HUES6 (cell line): ENCODE results near the gene SNRNP200.
A peak's percentile ranks its signal among the peaks of the same experiment; 100 is the strongest.

Experiments used
- H3K27ac ChIP-seq: 2 replicates; pipeline ENCODE4 v1.7.0; 2013; ENCODE audit warnings: low read depth, mild to moderate bottlenecking, low read length, inconsistent platforms
- H3K27me3 ChIP-seq: 2 replicates; pipeline ENCODE4 v1.6.1; 2013; ENCODE audit warnings: low read length; ENCODE audit not compliant: control insufficient read depth, insufficient read depth
- H3K36me3 ChIP-seq: 2 replicates; pipeline ENCODE4 v1.6.1; 2013; ENCODE audit warnings: low read length; ENCODE audit not compliant: control insufficient read depth, insufficient read depth
- H3K4me1 ChIP-seq: 2 replicates; pipeline ENCODE4 v1.6.1; 2013; ENCODE audit warnings: low read length; ENCODE audit not compliant: control insufficient read depth, insufficient read depth
- H3K4me3 ChIP-seq: 2 replicates; pipeline ENCODE4 v1.5.1; 2013; ENCODE audit warnings: low read depth, low read length
- H3K9ac ChIP-seq: one replicate; pipeline ENCODE4 v1.6.1; 2013; ENCODE audit warnings: mild to moderate bottlenecking, low read length
- H3K9me3 ChIP-seq: 2 replicates; pipeline ENCODE4 v1.6.1; 2013; ENCODE audit warnings: low read depth, low read length; ENCODE audit not compliant: control insufficient read depth, insufficient read depth

The SNRNP200 gene

DNA sequence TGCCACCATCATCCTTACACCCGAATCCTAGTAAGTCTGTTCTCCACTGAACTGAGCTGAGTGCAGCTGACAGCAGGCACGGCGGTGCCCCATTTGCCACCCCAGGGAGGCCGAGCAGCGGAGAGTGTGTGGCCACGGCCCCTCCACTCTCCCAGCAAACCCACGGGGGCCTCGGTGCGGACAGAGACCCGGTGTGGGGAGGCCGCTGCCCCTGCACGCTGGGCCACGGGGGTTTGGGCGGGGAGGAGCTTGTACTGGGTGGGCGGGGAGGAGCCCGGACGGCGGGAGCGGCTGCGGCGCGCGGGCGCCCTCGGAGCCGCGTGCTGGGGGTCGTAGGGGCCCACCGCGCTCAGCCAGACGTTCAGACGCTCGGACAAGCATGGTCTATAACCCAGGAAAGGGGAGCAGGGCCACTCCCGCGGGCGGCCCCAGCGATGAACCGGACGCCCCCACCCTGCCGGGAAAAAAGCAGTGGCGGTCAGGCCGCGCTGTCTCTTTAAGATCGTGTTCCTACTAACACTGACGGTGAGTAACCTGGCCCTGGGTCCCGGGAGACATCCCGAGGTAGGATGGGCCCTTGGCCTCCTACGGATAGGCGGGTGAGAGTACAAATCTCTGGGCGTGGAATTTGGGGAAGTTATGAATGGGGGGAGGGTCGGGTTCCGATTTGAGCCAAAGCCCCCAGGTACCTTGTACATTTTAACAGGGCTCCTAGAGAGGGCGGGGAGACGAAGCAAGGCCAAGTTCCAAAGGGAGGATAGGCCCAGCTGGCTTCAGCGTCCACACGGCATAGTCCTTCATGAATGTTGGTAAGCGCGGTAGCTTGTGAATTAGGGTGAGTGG is 19.9 kb upstream of the SNRNP200 start, which contains the start of gene ITPRIPL1:
ITPRIPL1 (plus strand) TSS at position 277 of the 843 bp plus-strand sequence; CDS start at position 800, 523 bp downstream.
- H3K27me3 ChIP-seq = peaks cover 53% of the 10 kb centered on the region
- H3K27ac ChIP-seq = no peak within 1 kb of the TSS
- peak within 1 kb of the TSS; percentile 70 for H3K9ac ChIP-seq
- peaks cover 15% of the 10 kb centered on the region for H3K36me3 ChIP-seq
- peaks cover 20% of the 10 kb centered on the region for H3K4me1 ChIP-seq
- peak within 1 kb of the TSS; percentile 70 for H3K4me3 ChIP-seq
- no peaks in the 10 kb centered on the region for H3K9me3 ChIP-seq

DNA sequence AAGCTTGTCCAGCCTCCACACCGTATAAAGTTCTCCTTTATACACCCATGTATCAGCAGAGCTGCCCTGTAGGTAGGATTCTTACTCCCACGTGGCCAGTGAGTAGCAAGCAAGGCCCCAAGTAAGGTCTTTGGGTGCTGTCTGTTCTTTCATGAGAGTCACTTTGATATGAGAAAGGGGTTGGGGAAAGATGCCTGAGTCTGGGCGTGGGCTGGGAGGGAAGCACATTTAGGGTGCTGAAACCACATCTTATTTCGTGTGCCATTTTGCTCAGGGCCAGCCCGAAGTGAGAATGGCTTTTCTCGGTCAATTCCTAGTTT is 19.3 kb upstream of the SNRNP200 start:
- Histone ChIP-seq H3K4me3 (peak overlapping the region; percentile 70), H3K27ac (no peak overlapping the region), H3K9ac (peak overlapping the region; percentile 34), H3K27me3 (peaks cover 59% of the 10 kb centered on the region), H3K9me3 (no peaks in the 10 kb centered on the region), H3K36me3 (peaks cover 15% of the 10 kb centered on the region), H3K4me1 (peaks cover 20% of the 10 kb centered on the region)

- Histone ChIP-seq H3K27me3 (peaks cover 67% of the 10 kb centered on the region), H3K36me3 (peaks cover 15% of the 10 kb centered on the region), H3K9me3 (no peaks in the 10 kb centered on the region), H3K27ac (no peak overlapping the region), H3K4me3 (no peak overlapping the region), H3K9ac (no peak overlapping the region), H3K4me1 (peaks cover 20% of the 10 kb centered on the region)
Measured at GRCh38 chr2:96323849-96324248, 18.5 kb upstream of the SNRNP200 start.

GRCh38 chr2:96320728-96321622 is 15.6 kb upstream of the SNRNP200 start:
- H3K27me3 ChIP-seq = peaks cover 66% of the 10 kb centered on the region
- H3K4me3 ChIP-seq = peak overlapping the region; percentile 76
- H3K9ac ChIP-seq = peak overlapping the region; percentile 42
- peaks cover 19% of the 10 kb centered on the region for H3K4me1 ChIP-seq
- no peaks in the 10 kb centered on the region for H3K9me3 ChIP-seq
- H3K36me3 ChIP-seq = no peaks in the 10 kb centered on the region
- H3K27ac ChIP-seq = no peak overlapping the region

DNA sequence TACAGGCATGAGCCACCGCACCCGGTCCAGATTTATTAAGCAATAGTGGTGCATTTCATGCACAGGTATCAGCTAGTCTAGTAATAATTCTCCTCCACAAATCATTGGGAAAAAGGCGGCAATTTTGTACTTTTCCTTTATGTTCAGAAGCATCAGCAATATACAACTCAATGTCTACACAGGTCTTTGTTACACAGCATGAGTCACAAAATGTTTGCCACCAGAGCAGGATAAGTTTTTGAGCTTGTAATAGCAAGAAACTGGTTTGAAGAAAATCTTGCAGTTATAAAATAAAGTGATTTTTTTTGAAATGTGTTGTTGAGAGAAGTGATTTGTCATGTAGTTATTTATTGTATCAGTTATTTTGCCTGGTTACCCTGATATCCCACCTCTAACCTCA is 15.0 kb upstream of the SNRNP200 start:
- Histone ChIP-seq H3K27ac (no peak overlapping the region), H3K4me1 (peaks cover 18% of the 10 kb centered on the region), H3K9me3 (no peaks in the 10 kb centered on the region), H3K4me3 (no peak overlapping the region), H3K27me3 (peaks cover 64% of the 10 kb centered on the region), H3K9ac (no peak overlapping the region), H3K36me3 (no peaks in the 10 kb centered on the region)

- Histone ChIP-seq H3K27ac (no peak overlapping the region), H3K4me3 (no peak overlapping the region), H3K36me3 (no peaks in the 10 kb centered on the region), H3K9ac (no peak overlapping the region), H3K27me3 (peaks cover 57% of the 10 kb centered on the region), H3K4me1 (peaks cover 16% of the 10 kb centered on the region), H3K9me3 (no peaks in the 10 kb centered on the region)
Measured at GRCh38 chr2:96319396-96319795, 14.1 kb upstream of the SNRNP200 start.

GRCh38 chr2:96318723-96319122 is 13.4 kb upstream of the SNRNP200 start:
- H3K4me1 ChIP-seq = peaks cover 15% of the 10 kb centered on the region
- H3K36me3 ChIP-seq = no peaks in the 10 kb centered on the region
- H3K9ac ChIP-seq = no peak overlapping the region
- H3K9me3 ChIP-seq = no peaks in the 10 kb centered on the region
- no peak overlapping the region for H3K27ac ChIP-seq
- peaks cover 50% of the 10 kb centered on the region for H3K27me3 ChIP-seq
- H3K4me3 ChIP-seq = no peak overlapping the region

DNA sequence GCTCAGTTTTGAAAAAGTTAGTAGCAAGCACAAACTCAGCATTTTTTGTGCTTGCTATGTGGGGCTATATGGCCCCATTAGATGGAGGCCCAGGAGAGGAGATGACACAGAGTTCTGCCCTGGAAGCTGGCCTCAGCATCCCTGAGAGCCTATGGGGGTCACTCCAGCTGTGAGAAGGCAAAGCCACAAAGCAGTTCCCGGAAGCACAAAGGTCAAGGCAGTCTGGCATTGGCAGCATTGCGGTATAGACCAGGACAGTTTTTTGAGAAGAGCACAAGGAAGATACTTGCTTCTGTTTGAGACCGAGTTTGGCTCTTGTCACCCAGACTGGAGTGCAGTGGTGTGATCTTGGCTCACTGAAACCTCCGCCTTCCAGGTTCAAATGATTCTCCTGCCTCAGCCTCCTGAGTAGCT is 12.2 kb upstream of the SNRNP200 start:
- Histone ChIP-seq H3K36me3 (no peaks in the 10 kb centered on the region), H3K4me1 (peaks cover 15% of the 10 kb centered on the region), H3K9ac (no peak overlapping the region), H3K4me3 (no peak overlapping the region), H3K27ac (no peak overlapping the region), H3K9me3 (no peaks in the 10 kb centered on the region), H3K27me3 (peaks cover 39% of the 10 kb centered on the region)

GRCh38 chr2:96316999-96317398 is 11.7 kb upstream of the SNRNP200 start:
- Histone ChIP-seq H3K27me3 (peaks cover 33% of the 10 kb centered on the region), H3K4me3 (no peak overlapping the region), H3K36me3 (no peaks in the 10 kb centered on the region), H3K9me3 (no peaks in the 10 kb centered on the region), H3K27ac (no peak overlapping the region), H3K4me1 (peaks cover 15% of the 10 kb centered on the region), H3K9ac (no peak overlapping the region)

- H3K36me3 ChIP-seq = no peaks in the 10 kb centered on the region
- peaks cover 18% of the 10 kb centered on the region for H3K27me3 ChIP-seq
- peaks cover 9% of the 10 kb centered on the region; the same call in 1 of the 2 replicates for H3K4me1 ChIP-seq
- H3K4me3 ChIP-seq = no peak overlapping the region
- H3K27ac ChIP-seq = no peak overlapping the region
- no peaks in the 10 kb centered on the region for H3K9me3 ChIP-seq
- H3K9ac ChIP-seq = no peak overlapping the region
Measured at GRCh38 chr2:96315400-96316071, 10.2 kb upstream of the SNRNP200 start.
